ENCODE measurements around the gene VPS26C.

The VPS26C gene

GRCh38 chr21:37204580-37204979, 62.6 kb downstream of the VPS26C start:
- Histone ChIP-seq H3K36me3 (peaks cover 23% of the 10 kb centered on the region), H3K27me3 (no peaks in the 10 kb centered on the region), H3K9me3 (no peaks in the 10 kb centered on the region), H3K4me1 (ENCODE audit: control insufficient read depth in 1 of 2, insufficient read depth in 1 of 2, low read depth in 1 of 2, low read length in 1 of 2) (peaks cover 0 to 12% of the 10 kb centered on the region in 2 experiments), H3K27ac (no peak overlapping the region), H3K4me3 (ENCODE audit: low read depth in 1 of 2, low read length in 1 of 2) (no peak overlapping the region)
- TF ChIP-seq CTCF (IDR thresholded peaks at IDR 0.05): no peak

GRCh38 chr21:37202221-37203110, 64.7 kb downstream of the VPS26C start:
- Histone ChIP-seq H3K36me3 (peaks cover 42% of the 10 kb centered on the region), H3K4me1 (ENCODE audit: control insufficient read depth in 1 of 2, insufficient read depth in 1 of 2, low read depth in 1 of 2, low read length in 1 of 2) (peaks cover 0 to 1% of the 10 kb centered on the region in 2 experiments), H3K9me3 (no peaks in the 10 kb centered on the region), H3K4me3 (ENCODE audit: low read depth in 1 of 2, low read length in 1 of 2) (no peak overlapping the region), H3K27me3 (no peaks in the 10 kb centered on the region), H3K27ac (no peak overlapping the region)
- TF ChIP-seq CTCF (IDR thresholded peaks at IDR 0.05): no peak

- Histone ChIP-seq H3K9me3 (no peaks in the 10 kb centered on the region), H3K4me1 (ENCODE audit: control insufficient read depth in 1 of 2, insufficient read depth in 1 of 2, low read depth in 1 of 2, low read length in 1 of 2) (no peaks in the 10 kb centered on the region), H3K36me3 (peaks cover 52% of the 10 kb centered on the region), H3K4me3 (ENCODE audit: low read depth in 1 of 2, low read length in 1 of 2) (no peak overlapping the region), H3K27me3 (no peaks in the 10 kb centered on the region), H3K27ac (no peak overlapping the region)
- no peak for TF ChIP-seq CTCF (IDR thresholded peaks at IDR 0.05)
These were observed 66.3 kb downstream of the VPS26C start for GRCh38 chr21:37200641-37201480.

- Histone ChIP-seq H3K36me3 (peaks cover 65% of the 10 kb centered on the region), H3K4me1 (ENCODE audit: control insufficient read depth in 1 of 2, insufficient read depth in 1 of 2, low read depth in 1 of 2, low read length in 1 of 2) (no peaks in the 10 kb centered on the region), H3K4me3 (ENCODE audit: low read depth in 1 of 2, low read length in 1 of 2) (no peak overlapping the region), H3K27me3 (no peaks in the 10 kb centered on the region), H3K27ac (no peak overlapping the region), H3K9me3 (no peaks in the 10 kb centered on the region)
- no peak for TF ChIP-seq CTCF (IDR thresholded peaks at IDR 0.05)
These were observed 67.8 kb downstream of the VPS26C start for GRCh38 chr21:37199057-37199924.

GRCh38 chr21:37197746-37198145, 69.4 kb downstream of the VPS26C start:
- H3K4me1 ChIP-seq (ENCODE audit: control insufficient read depth in 1 of 2, insufficient read depth in 1 of 2, low read depth in 1 of 2, low read length in 1 of 2): no peaks in the 10 kb centered on the region
- no peak overlapping the region for H3K27ac ChIP-seq
- H3K9me3 ChIP-seq: no peaks in the 10 kb centered on the region
- H3K4me3 ChIP-seq (ENCODE audit: low read depth in 1 of 2, low read length in 1 of 2): no peak overlapping the region
- H3K27me3 ChIP-seq: no peaks in the 10 kb centered on the region
- H3K36me3 ChIP-seq: peaks cover 71% of the 10 kb centered on the region
- no peak for TF ChIP-seq CTCF (IDR thresholded peaks at IDR 0.05)
